ENCODE measurements around the gene NLGN1. TPM values are rescaled to one million over a fixed set of nuclear protein-coding genes. Genes with fewer than 3 reads are reported as not detected.

NLGN1 gene
- total RNA-seq, 1 experiment from 2014 or later = not detected

DNA sequence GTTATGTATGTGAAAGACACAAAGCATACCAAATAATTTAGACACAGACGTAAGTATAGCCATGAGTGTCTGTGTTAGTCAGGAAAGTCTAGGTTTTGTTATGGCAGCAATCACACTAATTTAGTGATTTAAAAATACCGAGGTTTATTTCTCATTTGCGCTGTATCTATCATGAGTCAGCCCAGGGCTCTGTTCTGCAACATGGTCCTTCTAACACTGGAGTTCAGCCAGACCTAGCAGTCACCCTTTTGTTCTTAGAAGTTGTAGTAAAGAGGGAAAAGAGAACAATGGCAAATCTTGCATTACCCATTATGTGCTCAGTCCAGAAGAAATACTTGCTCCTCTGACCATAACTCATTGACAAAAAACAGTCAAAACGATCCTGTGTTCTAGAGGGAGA lies 311.5 kb downstream of the NLGN1 start (continued):
- TF ChIP-seq, protein P1, sequence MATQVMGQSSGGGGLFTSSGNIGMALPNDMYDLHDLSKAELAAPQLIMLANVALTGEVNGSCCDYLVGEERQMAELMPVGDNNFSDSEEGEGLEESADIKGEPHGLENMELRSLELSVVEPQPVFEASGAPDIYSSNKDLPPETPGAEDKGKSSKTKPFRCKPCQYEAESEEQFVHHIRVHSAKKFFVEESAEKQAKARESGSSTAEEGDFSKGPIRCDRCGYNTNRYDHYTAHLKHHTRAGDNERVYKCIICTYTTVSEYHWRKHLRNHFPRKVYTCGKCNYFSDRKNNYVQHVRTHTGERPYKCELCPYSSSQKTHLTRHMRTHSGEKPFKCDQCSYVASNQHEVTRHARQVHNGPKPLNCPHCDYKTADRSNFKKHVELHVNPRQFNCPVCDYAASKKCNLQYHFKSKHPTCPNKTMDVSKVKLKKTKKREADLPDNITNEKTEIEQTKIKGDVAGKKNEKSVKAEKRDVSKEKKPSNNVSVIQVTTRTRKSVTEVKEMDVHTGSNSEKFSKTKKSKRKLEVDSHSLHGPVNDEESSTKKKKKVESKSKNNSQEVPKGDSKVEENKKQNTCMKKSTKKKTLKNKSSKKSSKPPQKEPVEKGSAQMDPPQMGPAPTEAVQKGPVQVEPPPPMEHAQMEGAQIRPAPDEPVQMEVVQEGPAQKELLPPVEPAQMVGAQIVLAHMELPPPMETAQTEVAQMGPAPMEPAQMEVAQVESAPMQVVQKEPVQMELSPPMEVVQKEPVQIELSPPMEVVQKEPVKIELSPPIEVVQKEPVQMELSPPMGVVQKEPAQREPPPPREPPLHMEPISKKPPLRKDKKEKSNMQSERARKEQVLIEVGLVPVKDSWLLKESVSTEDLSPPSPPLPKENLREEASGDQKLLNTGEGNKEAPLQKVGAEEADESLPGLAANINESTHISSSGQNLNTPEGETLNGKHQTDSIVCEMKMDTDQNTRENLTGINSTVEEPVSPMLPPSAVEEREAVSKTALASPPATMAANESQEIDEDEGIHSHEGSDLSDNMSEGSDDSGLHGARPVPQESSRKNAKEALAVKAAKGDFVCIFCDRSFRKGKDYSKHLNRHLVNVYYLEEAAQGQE (IDR thresholded peaks at IDR 0.05; ENCODE audit: low read depth) = no peak
- TF ChIP-seq TCF7L2 (IDR thresholded peaks at IDR 0.05; ENCODE audit: borderline replicate concordance, extremely low read depth, insufficient read depth, insufficient read length) (no peak), RAD21 (IDR thresholded peaks at IDR 0.05; ENCODE audit: low read depth) (no peak), EGR1 (IDR thresholded peaks at IDR 0.05; ENCODE audit: low read depth) (no peak)

DNA sequence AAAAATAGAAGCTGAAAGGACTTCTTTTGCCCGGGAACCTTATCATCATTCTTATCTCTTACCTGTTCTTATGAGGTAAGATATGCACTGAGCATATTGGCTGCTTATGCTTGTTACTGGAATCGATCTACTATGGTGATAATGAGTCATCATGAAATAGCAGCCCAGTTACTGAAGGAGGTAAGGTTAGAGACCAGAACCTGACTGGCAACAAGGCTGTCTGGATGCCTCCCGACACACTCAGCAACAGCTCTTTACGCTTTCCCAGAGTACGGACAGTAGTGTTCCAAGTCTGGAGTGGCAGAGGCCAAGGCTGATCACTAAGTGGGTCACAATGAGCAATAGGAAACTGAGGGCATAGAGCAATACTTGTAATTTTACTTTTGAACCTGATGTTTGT lies 314.1 kb downstream of the NLGN1 start:
- ChIA-PET POLR2A (no interaction called here), RAD21 (ENCODE audit: low non-redundant PET in 1 of 2, low total read pairs in 2 of 2, uncharacterized antibody in 2 of 2, unreplicated experiment in 2 of 2) (no interaction called here), CTCF (no interaction called here)
- no peaks in the 10 kb centered on the region for H4K20me1 ChIP-seq (ENCODE audit: insufficient read depth)
- H3K79me2 ChIP-seq (ENCODE audit: insufficient read depth, low read length) = no peaks in the 10 kb centered on the region
- peak; percentile 42 for TF ChIP-seq JUND (IDR thresholded peaks at IDR 0.05)
- no peak for TF ChIP-seq ELF1 (IDR thresholded peaks at IDR 0.05; ENCODE audit: borderline replicate concordance, low read depth)
- no peak for TF ChIP-seq ZFX (IDR thresholded peaks at IDR 0.05)
- TF ChIP-seq, protein P2, sequence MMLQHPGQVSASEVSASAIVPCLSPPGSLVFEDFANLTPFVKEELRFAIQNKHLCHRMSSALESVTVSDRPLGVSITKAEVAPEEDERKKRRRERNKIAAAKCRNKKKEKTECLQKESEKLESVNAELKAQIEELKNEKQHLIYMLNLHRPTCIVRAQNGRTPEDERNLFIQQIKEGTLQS (IDR thresholded peaks at IDR 0.05) = no peak
- TF ChIP-seq, protein P3, sequence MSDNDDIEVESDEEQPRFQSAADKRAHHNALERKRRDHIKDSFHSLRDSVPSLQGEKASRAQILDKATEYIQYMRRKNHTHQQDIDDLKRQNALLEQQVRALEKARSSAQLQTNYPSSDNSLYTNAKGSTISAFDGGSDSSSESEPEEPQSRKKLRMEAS (IDR thresholded peaks at IDR 0.05) = no peak
- TF ChIP-seq EGR1 (IDR thresholded peaks at IDR 0.05; ENCODE audit: low read depth) = no peak
- TF ChIP-seq CBX3 (IDR thresholded peaks at IDR 0.05; ENCODE audit: low read depth) = 0 out of 2 replicates have a peak, but pooled peaks have one; percentile 20
- no peak for TF ChIP-seq EZH2 (IDR thresholded peaks at IDR 0.05)
- peak; percentile 37 for TF ChIP-seq FOSL1 (IDR thresholded peaks at IDR 0.05; ENCODE audit: low read depth)
- H3K4me3 ChIP-seq (replicated peaks in 1 of 2; ENCODE audit: low read depth in 1 of 2, low read length in 2 of 2) = no peak overlapping the region
- ATAC-seq (peak; percentile 67; the same call in 1 of the 2 replicates), DNase-seq (ENCODE audit: low read depth, low spot score) (peak; percentile 18)
- no peak overlapping the region for H3K9ac ChIP-seq (ENCODE audit: low read length)
- no TSS peak for BruUV-seq (replicated peaks)
- no peak overlapping the region for H3K27ac ChIP-seq (ENCODE audit: low read depth, low read length)
- intact Hi-C loops (cut with micrococcal nuclease) = no loop called here
- H3K9me2 ChIP-seq (ENCODE audit: insufficient read depth) = no peaks in the 10 kb centered on the region
- H3K4me1 ChIP-seq (ENCODE audit: control insufficient read depth in 1 of 2, insufficient read depth in 2 of 2, low read length in 2 of 2) = peaks cover 0 to 6% of the 10 kb centered on the region in 2 experiments; a peak in 1 of 4 replicates
- no peaks in the 10 kb centered on the region for H3K36me3 ChIP-seq (ENCODE audit: control insufficient read depth in 1 of 2, insufficient read depth in 2 of 2, low read length in 2 of 2)
- H2AFZ ChIP-seq (ENCODE audit: low read depth, low read length, poor library complexity, severe bottlenecking) = no peak overlapping the region
- no peaks in the 10 kb centered on the region for H3K9me3 ChIP-seq (ENCODE audit: control insufficient read depth in 1 of 2, insufficient read depth in 1 of 2, low read depth in 1 of 2, low read length in 2 of 2)
- peak overlapping the region; percentile 22; the same call in 1 of the 2 replicates for H3K4me2 ChIP-seq (ENCODE audit: low read length)
- H3K27me3 ChIP-seq (ENCODE audit: insufficient read depth, low read length) = no peaks in the 10 kb centered on the region
